Brain microvascular endothelial cell (primary cell): Measurements from ENCODE around the gene TNFAIP8L2.
A peak's percentile ranks its signal among the peaks of the same experiment; 100 is the strongest.
"Not testable (repeated sequence)": the region's sequence is repeated elsewhere in the genome, so short reads cannot be mapped to it uniquely, and the experiment has no call there.

Experiments
- DNase-seq: peaks from one replicate; pipeline ENCODE4 v3.0.0-alpha.2; 2020
- H3K27ac ChIP-seq: fragments of 250-450 bp; sonication (Bioruptor Pico); 2 replicates; pipeline ENCODE4 v1.5.1; 2020; ENCODE audit warnings: mild to moderate bottlenecking, moderate library complexity
- H3K27me3 ChIP-seq: fragments of 250-450 bp; sonication (Bioruptor Pico); replicated peaks from 2 replicates; pipeline ENCODE4 v1.5.1; 2020; ENCODE audit warnings: mild to moderate bottlenecking
- H3K36me3 ChIP-seq: fragments of 250-450 bp; sonication (Bioruptor Pico); replicated peaks from 2 replicates; pipeline ENCODE4 v1.5.1; 2020; ENCODE audit warnings: mild to moderate bottlenecking
- H3K4me3 ChIP-seq: 2 replicates; pipeline ENCODE4 v1.5.1; 2011; ENCODE audit warnings: low read depth, mild to moderate bottlenecking, control low read depth, low read length, moderate library complexity
- CTCF ChIP-seq: IDR thresholded peaks from 2 replicates; pipeline ENCODE4 v1.5.1; 2011; ENCODE audit warnings: low read depth, mild to moderate bottlenecking, moderate library complexity, low read length, control low read depth, inconsistent platforms; ENCODE audit errors: missing control alignments
- in situ Hi-C: cut with HindIII; loops from 2 replicates; pipeline ENCODE4 v1.10.0; 2017; ENCODE audit warnings: low sequenced_read_pairs, low pct_ligation_motif_present

The TNFAIP8L2 gene

DNA sequence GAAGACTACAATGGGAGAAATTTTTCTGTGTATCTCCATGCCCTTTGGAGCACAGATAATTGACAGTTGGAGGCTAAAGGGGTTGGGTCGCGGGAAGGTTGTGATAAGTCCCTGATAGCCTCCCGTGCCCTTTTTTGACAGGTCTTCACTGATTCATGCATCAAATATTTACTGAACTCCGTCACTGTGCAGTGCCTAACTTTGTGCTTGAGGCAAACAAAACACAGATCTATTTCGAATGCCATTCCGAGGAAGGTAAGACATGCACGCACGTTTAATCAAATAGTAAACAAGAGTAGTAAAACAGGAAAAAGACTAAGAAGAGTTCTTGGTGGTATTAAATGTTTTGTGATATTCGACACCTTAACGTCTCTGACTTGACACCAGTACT lies 41.4 kb downstream of the TNFAIP8L2 start:
- DNase-seq, result no peak

DNA sequence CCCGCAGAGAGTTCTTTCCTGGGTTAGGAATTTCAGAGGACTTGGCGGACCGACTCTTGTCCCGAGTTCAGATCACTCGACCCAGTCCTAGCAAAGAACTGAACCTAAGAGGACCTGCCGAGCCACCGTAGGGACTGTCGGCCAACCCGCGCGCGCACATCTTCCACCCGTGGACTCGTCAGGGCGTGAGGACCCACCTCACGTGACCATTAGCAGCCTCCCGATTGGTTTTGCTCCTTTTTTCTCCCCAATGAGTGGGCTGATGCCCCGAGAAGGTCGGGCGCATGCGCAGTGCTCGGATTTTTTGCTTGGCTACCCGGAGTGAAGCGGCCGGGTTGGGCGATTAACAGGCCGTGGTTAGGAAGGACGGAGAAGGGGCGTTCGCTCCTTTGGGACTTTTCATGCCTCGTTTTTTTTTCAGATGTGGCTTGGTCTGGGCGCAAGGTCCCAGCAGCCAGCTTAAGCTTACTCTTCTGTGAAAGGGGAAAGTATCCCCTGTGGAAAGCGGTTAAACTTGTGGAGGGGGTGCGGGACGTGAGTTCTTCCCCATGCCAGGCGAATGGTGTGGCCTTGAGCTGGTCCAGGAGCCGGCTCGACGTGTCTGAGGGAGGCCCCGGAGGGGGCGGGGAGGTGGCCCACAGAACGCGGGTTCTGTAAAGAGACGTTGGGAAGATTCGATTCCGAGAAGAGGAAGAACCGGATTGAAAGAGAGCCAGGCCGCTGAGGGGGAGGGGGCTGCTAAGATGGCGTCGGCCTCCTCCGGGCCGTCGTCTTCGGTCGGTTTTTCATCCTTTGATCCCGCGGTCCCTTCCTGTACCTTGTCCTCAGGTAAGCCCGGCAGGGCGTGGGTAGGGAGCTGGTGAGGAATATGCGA lies 42.0 kb downstream of the TNFAIP8L2 start, which contains the start of gene PIP5K1A:
Gene PIP5K1A (plus strand): TSS at position 299 of the 874 bp plus-strand sequence. CDS start 445 bp downstream, at position 744.
- TF ChIP-seq CTCF, result no peak
- Histone ChIP-seq H3K27ac (peak within 1 kb of the TSS; percentile 80), H3K36me3 (peaks cover 13% of the 10 kb centered on the region), H3K27me3 (no peaks in the 10 kb centered on the region), H3K4me3 (peak within 1 kb of the TSS; percentile 99)
- DNase-seq, result peak; percentile 98
- in situ Hi-C loops, result no loop called here

More for the DNA sequence above, 41.4 kb downstream of the TNFAIP8L2 start:
- H3K27me3 ChIP-seq, result no peaks in the 10 kb centered on the region
- in situ Hi-C loops, result no loop called here
- no peak for TF ChIP-seq CTCF
- peak overlapping the region; percentile 99 for H3K4me3 ChIP-seq
- H3K27ac ChIP-seq, result peak overlapping the region; percentile 80
- H3K36me3 ChIP-seq, result peaks cover 8% of the 10 kb centered on the region

DNA sequence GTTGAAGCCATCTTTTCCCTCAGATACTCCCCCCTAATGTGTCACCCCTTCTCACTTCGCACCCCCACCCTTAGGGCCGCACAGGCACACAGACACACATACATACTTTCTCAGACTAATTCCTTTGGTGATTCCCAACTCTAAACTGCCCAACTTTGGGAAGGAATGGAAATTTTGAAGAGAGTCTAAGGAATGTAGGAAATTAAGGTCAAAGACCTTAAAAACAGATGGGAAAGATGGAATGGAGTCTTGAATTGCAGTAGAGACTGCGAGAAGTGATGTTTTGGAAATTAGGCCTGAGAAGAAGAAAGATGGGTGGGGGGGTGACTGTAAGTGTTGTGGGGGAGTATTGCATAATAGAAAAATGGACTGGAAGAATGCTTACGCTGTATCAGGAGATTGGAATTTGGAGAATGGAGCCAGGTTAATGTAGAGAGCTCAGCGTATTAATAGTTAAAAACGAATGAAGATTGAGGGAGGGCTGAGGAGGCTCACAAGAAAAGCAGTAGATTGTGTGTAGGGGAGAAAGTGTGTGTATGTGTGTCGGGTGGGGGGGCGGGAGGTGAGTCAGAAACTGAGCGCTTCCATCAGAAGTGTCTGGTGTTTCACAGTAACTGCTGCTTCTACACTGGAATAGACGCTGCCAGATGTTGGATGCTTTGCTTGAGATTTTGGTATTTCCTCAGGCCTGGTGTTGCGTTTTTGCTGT lies 43.6 kb downstream of the TNFAIP8L2 start:
- peaks cover 20% of the 10 kb centered on the region for H3K36me3 ChIP-seq
- H3K27me3 ChIP-seq, result no peaks in the 10 kb centered on the region
- peak overlapping the region; percentile 80 for H3K27ac ChIP-seq
- DNase-seq, result peak; percentile 79
- no peak for TF ChIP-seq CTCF
- H3K4me3 ChIP-seq, result peak overlapping the region; percentile 99
- in situ Hi-C loops, result no loop called here

DNA sequence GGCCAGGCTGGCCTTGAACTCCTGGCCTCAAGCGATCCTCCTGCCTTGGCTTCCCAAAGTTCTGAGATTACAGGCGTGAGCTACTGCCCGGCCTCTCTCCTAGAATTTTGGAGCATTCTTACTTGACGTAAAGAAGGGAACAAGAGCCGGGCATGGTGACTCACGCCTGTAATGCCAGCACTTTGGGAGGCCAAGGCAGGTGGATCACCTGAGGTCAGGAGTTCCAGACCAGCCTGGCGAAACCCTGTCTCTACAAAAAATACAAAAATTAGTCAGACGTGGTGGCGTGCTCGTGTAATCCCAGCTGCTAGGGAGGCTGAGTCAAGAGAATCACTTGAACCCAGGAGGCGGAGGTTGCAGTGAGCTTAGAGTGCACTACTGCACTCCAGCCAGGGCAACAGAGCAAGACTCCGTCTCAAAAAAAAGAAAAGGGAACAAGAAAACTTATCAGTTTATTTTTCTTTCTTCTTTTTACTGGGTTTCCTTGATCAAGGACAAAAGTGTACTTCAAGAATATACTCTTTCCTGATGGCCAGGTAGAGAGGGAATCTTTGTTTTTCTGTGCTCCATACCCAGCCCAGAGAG lies 49.0 kb downstream of the TNFAIP8L2 start:
- DNase-seq, H3K4me3 ChIP-seq, H3K27me3 ChIP-seq, in situ Hi-C loops, H3K27ac ChIP-seq: not testable (repeated sequence)
- H3K36me3 ChIP-seq, result peaks cover 48% of the 10 kb centered on the region
